ENCODE data around the gene MLLT6.

DNA sequence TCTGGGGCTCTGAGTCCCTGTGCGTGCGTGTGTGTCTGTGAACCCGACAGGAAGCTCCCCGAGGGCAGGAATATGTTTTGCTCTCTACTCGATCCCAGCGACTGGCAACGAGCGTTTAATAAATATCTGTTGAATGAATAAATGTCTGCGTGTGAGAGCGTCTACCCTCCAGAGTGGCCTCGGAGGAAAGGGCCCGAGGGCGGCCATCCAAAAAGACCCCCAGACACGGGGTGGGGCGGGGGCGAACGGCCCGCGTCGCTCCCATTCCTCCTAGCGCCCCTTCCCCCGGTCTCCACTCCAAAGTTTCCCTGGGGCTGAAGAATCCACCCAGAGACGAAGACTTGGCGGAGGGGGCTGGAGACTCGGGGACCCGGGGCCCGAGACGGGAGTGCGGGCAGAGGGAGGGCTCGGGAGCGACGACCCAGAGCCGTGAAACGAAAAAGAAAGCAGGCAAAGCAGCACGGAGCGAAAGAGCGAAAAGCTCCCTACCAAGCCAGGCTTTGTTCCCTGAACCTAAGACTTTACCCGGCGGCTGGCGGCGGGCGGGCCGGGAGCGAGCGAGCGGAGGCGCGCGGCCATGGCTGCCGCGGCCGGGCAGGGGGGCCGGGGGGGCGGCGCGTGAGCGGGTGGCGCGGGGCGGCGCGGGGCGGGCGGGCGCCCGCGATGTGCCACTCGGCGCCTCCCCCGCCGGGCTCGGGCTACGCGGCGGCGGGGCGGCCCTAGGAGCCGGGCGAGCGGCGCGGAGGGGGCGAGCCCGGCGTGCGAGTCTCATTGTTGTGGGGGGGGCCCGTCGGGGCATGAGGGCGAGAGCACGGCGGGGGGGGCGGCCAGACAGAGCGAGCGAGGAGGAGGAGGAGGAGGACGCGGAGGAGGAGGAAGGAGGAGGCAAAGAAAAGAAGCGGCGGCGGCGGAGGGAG, at the start of gene MLLT6:
- TF ChIP-seq POLR2A (IDR thresholded peaks at IDR 0.05), result peak; percentile 25
- TF ChIP-seq, protein P1, sequence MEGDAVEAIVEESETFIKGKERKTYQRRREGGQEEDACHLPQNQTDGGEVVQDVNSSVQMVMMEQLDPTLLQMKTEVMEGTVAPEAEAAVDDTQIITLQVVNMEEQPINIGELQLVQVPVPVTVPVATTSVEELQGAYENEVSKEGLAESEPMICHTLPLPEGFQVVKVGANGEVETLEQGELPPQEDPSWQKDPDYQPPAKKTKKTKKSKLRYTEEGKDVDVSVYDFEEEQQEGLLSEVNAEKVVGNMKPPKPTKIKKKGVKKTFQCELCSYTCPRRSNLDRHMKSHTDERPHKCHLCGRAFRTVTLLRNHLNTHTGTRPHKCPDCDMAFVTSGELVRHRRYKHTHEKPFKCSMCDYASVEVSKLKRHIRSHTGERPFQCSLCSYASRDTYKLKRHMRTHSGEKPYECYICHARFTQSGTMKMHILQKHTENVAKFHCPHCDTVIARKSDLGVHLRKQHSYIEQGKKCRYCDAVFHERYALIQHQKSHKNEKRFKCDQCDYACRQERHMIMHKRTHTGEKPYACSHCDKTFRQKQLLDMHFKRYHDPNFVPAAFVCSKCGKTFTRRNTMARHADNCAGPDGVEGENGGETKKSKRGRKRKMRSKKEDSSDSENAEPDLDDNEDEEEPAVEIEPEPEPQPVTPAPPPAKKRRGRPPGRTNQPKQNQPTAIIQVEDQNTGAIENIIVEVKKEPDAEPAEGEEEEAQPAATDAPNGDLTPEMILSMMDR (IDR thresholded peaks at IDR 0.05), result no peak

All from right lobe of liver (tissue), 4 donors.